H9 (cell line): ENCODE data around the gene COLEC12. TPM values are rescaled to one million over a fixed set of nuclear protein-coding genes. Genes with fewer than 3 reads are reported as not detected.

Experiments used
- DNase-seq: peaks from one replicate; pipeline ENCODE4 v3.0.0-alpha.2; 2017
- H2AFZ ChIP-seq: one replicate; pipeline ENCODE4 v1.6.1; 2013; ENCODE audit warnings: mild to moderate bottlenecking, low read length, control low read depth, moderate library complexity
- H2AK5ac ChIP-seq: 2 replicates; pipeline ENCODE4 v1.6.1; 2013; ENCODE audit warnings: low read length, control low read depth, mixed read lengths; ENCODE audit not compliant: insufficient read length
- H2BK120ac ChIP-seq: one replicate; pipeline ENCODE4 v1.6.1; 2013; ENCODE audit warnings: low read depth, mild to moderate bottlenecking, low read length, control low read depth, inconsistent platforms; ENCODE audit not compliant: poor library complexity, severe bottlenecking
- H2BK12ac ChIP-seq: 2 replicates; pipeline ENCODE4 v1.6.1; 2013; ENCODE audit warnings: low read length, control low read depth, mixed read lengths, low read depth; ENCODE audit not compliant: insufficient read length
- H2BK15ac ChIP-seq: 2 replicates; pipeline ENCODE4 v1.6.1; 2013; ENCODE audit warnings: low read depth, low read length, control low read depth
- H2BK20ac ChIP-seq: one replicate; pipeline ENCODE4 v1.6.1; 2013; ENCODE audit warnings: low read depth, mild to moderate bottlenecking, low read length, control low read depth, inconsistent platforms; ENCODE audit not compliant: poor library complexity, severe bottlenecking
- H2BK5ac ChIP-seq: 2 replicates; pipeline ENCODE4 v1.6.1; 2013; ENCODE audit warnings: low read length, control low read depth, mixed read lengths; ENCODE audit not compliant: insufficient read length
- H3K14ac ChIP-seq: 2 replicates; pipeline ENCODE4 v1.6.1; 2013; ENCODE audit warnings: low read length, control low read depth; ENCODE audit not compliant: insufficient read depth
- H3K18ac ChIP-seq: 2 replicates; pipeline ENCODE4 v1.6.1; 2013; ENCODE audit warnings: low read depth, mild to moderate bottlenecking, mixed read lengths, low read length, control low read depth; ENCODE audit not compliant: insufficient read length
- H3K23ac ChIP-seq: 2 replicates; pipeline ENCODE4 v1.6.1; 2013; ENCODE audit warnings: low read length, control low read depth, mixed read lengths, low read depth; ENCODE audit not compliant: insufficient read length
- H3K23me2 ChIP-seq: 2 replicates; pipeline ENCODE4 v1.6.1; 2013; ENCODE audit warnings: low read depth, mild to moderate bottlenecking, mixed read lengths, low read length, control low read depth; ENCODE audit not compliant: insufficient read length, poor library complexity, severe bottlenecking
- H3K27ac ChIP-seq: 2 replicates; pipeline ENCODE4 v1.5.1; 2013; ENCODE audit warnings: low read length, control low read depth, mixed read lengths, low read depth; ENCODE audit not compliant: insufficient read length
- H3K27me3 ChIP-seq: 2 replicates; pipeline ENCODE4 v1.6.1; 2013; ENCODE audit warnings: low read length, control low read depth, inconsistent platforms; ENCODE audit not compliant: insufficient read depth
- H3K4ac ChIP-seq: 2 replicates; pipeline ENCODE4 v1.6.1; 2013; ENCODE audit warnings: low read depth, mild to moderate bottlenecking, control low read depth, inconsistent platforms, low read length, moderate library complexity
- H3K4me1 ChIP-seq: 2 replicates; pipeline ENCODE4 v1.6.1; 2013; ENCODE audit warnings: low read length, control low read depth, inconsistent platforms; ENCODE audit not compliant: insufficient read depth
- H3K4me2 ChIP-seq: 2 replicates; pipeline ENCODE4 v1.6.1; 2013; ENCODE audit warnings: low read length, control low read depth, mixed read lengths; ENCODE audit not compliant: insufficient read length, insufficient read depth
- H3K56ac ChIP-seq: 2 replicates; pipeline ENCODE4 v1.6.1; 2013; ENCODE audit warnings: low read depth, mild to moderate bottlenecking, mixed read lengths, low read length, control low read depth; ENCODE audit not compliant: insufficient read length
- H3K79me1 ChIP-seq: 2 replicates; pipeline ENCODE4 v1.6.1; 2013; ENCODE audit warnings: low read depth, mild to moderate bottlenecking, moderate library complexity, low read length, control low read depth, inconsistent platforms; ENCODE audit not compliant: insufficient read depth, poor library complexity, severe bottlenecking
- H3K79me2 ChIP-seq: 2 replicates; pipeline ENCODE4 v1.6.1; 2013; ENCODE audit warnings: low read length, control low read depth, inconsistent platforms; ENCODE audit not compliant: insufficient read depth
- H3K9ac ChIP-seq: 2 replicates; pipeline ENCODE4 v1.6.1; 2013; ENCODE audit warnings: low read length, control low read depth, mixed read lengths; ENCODE audit not compliant: insufficient read length; ENCODE audit errors: extremely low read depth
- H3K9me3 ChIP-seq: one replicate; pipeline ENCODE4 v1.6.1; 2013; ENCODE audit warnings: low read depth, low read length, inconsistent platforms; ENCODE audit not compliant: control insufficient read depth
- H3T11ph ChIP-seq: one replicate; pipeline ENCODE4 v1.6.1; 2013; ENCODE audit warnings: mild to moderate bottlenecking, low read length, control low read depth, inconsistent platforms
- H4K20me1 ChIP-seq: one replicate; pipeline ENCODE4 v1.6.1; 2013; ENCODE audit not compliant: control insufficient read depth, insufficient read length, insufficient read depth
- H4K5ac ChIP-seq: 2 replicates; pipeline ENCODE4 v1.6.1; 2013; ENCODE audit warnings: low read depth, mild to moderate bottlenecking, mixed read lengths, low read length, control low read depth; ENCODE audit not compliant: insufficient read length
- H4K8ac ChIP-seq: replicated peaks from 2 replicates; pipeline ENCODE4 v1.6.1; 2013; ENCODE audit warnings: low read length, control low read depth, mixed read lengths, low read depth; ENCODE audit not compliant: insufficient read length
- H4K91ac ChIP-seq: 2 replicates; pipeline ENCODE4 v1.6.1; 2013; ENCODE audit warnings: low read depth, mild to moderate bottlenecking, moderate library complexity, mixed read lengths, low read length, control low read depth; ENCODE audit not compliant: insufficient read length
- H3K27ac Mint-ChIP-seq, 3 experiments: 2 replicates in 2 of 3; 3 replicates in 1 of 3; pipeline ENCODE4 v1.8.0; 2020 to 2021; ENCODE audit warnings: mixed read lengths in 3 of 3, mild to moderate bottlenecking in 1 of 3, moderate library complexity in 1 of 3
- H3K27me3 Mint-ChIP-seq: 2 replicates; pipeline ENCODE4 v1.8.0; 2021; ENCODE audit warnings: low read depth, mild to moderate bottlenecking, moderate library complexity, mixed read lengths
- H3K36me3 Mint-ChIP-seq, 3 experiments: 2 replicates in 2 of 3; 3 replicates in 1 of 3; pipeline ENCODE4 v1.8.0; 2020 to 2021; ENCODE audit warnings: low read depth in 3 of 3, mixed read lengths in 3 of 3; ENCODE audit not compliant: insufficient read depth in 1 of 3
- H3K4me1 Mint-ChIP-seq, 2 experiments: 2 replicates each; pipeline ENCODE4 v1.8.0; 2020; ENCODE audit warnings: mixed read lengths in 2 of 2
- H3K4me3 Mint-ChIP-seq, 2 experiments: 2 replicates in 1 of 2; 3 replicates in 1 of 2; pipeline ENCODE4 v1.8.0; 2020 to 2021; ENCODE audit warnings: mild to moderate bottlenecking in 2 of 2, mixed read lengths in 2 of 2, moderate library complexity in 1 of 2
- H3K9me3 Mint-ChIP-seq, 2 experiments: 2 replicates in 1 of 2; 3 replicates in 1 of 2; pipeline ENCODE4 v1.8.0; 2020; ENCODE audit warnings: mild to moderate bottlenecking in 2 of 2, mixed read lengths in 2 of 2, moderate library complexity in 1 of 2
- CTCF ChIP-seq: fragments of 200-600 bp; sonication (generic); conservative IDR thresholded peaks from 3 replicates; pipeline ENCODE4 v1.8.0; 2021; ENCODE audit warnings: antibody characterized with exemption, mild to moderate bottlenecking
- WGBS: extraction: QIAGEN DNeasy Blood & Tissue Kit; methylation state at CpG from one replicate; pipeline ENCODE4 v1.1.7; 2013; ENCODE audit warnings: missing lambda C conversion rate, low lambda C conversion rate, mixed read lengths; ENCODE audit not compliant: insufficient read length; ENCODE audit errors: extremely low coverage; 5-methylcytosine and 5-hydroxymethylcytosine counted together
- total RNA-seq: library from RNA; stranded (reverse); gene quantifications from 2 replicates; pipeline ENCODE4 v1.2.1, GENCODE V29; 2021

The COLEC12 gene
- total RNA-seq, 1 experiment from 2014 or later = 0.70 TPM

- Histone ChIP-seq H3K4me2 (no peak overlapping the region), H4K5ac (no peak overlapping the region), H3K9ac (no peak overlapping the region), H3K27ac (no peak overlapping the region), H2BK12ac (no peak overlapping the region), H2AK5ac (no peak overlapping the region), H3K18ac (no peak overlapping the region), H3K9me3 (no peaks in the 10 kb centered on the region), H3K79me2 (no peaks in the 10 kb centered on the region), H2BK5ac (no peak overlapping the region), H2BK120ac (no peak overlapping the region), H4K20me1 (no peaks in the 10 kb centered on the region), H3T11ph (no peak overlapping the region), H3K4ac (no peak overlapping the region), H4K91ac (no peak overlapping the region), H3K23me2 (no peaks in the 10 kb centered on the region), H3K56ac (no peak overlapping the region), H3K27me3 (no peaks in the 10 kb centered on the region), H4K8ac (no peak overlapping the region), H3K14ac (no peak overlapping the region), H2BK20ac (no peak overlapping the region), H3K79me1 (no peaks in the 10 kb centered on the region), H2AFZ (no peak overlapping the region), H3K23ac (no peak overlapping the region), H2BK15ac (no peak overlapping the region), H3K4me1 (no peaks in the 10 kb centered on the region)
- TF ChIP-seq CTCF = no peak
- Mint-ChIP-seq H3K4me3 (no peak overlapping the region), H3K27ac (no peak overlapping the region), H3K36me3 (no peaks in the 10 kb centered on the region), H3K27me3 (peaks cover 1% of the 10 kb centered on the region), H3K9me3 (no peaks in the 10 kb centered on the region), H3K4me1 (no peaks in the 10 kb centered on the region; a peak in 1 of 4 replicates)
- DNase-seq = no peak
- no CpG with 5 or more reads among the region's 1 CpG for WGBS
Measured at GRCh38 chr18:394987-395362, 105.5 kb downstream of the COLEC12 start.
